ENCODE measurements around the gene RUNDC3A.
A peak's percentile ranks its signal among the peaks of the same experiment; 100 is the strongest.

The RUNDC3A gene

GRCh38 chr17:44314031-44314430, 5.6 kb downstream of the RUNDC3A start:
- TF ChIP-seq EZH2phosphoT487 (IDR thresholded peaks at IDR 0.05; ENCODE audit: low read depth) (no peak), CTCF (IDR thresholded peaks at IDR 0.05; ENCODE audit: low read depth, low read length) (no peak)

DNA sequence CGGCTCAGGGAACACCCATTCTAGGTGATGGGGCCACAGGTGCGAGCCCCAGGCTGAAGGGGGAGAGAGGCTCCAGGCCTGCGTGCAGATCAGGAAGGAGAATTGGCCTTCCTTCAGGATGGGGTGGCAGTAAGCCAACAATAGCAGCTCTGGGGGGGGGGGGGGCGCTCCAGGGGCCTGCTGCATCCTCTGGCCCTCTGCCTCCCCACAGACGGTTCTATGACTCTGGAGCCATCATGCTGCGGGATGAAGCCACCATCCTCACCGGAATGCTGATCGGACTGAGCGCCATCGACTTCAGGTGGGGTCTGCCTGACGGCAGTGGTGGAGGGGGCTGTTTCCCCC, 6.1 kb downstream of the RUNDC3A start:
- Histone ChIP-seq H3K9me3 (ENCODE audit: insufficient read depth, low read length) (no peaks in the 10 kb centered on the region), H3K27ac (ENCODE audit: low read length) (no peak overlapping the region), H3K9ac (ENCODE audit: low read length) (no peak overlapping the region), H3K4me1 (ENCODE audit: low read length) (peaks cover 2% of the 10 kb centered on the region; the same call in 1 of the 2 replicates), H4K20me1 (ENCODE audit: insufficient read depth, low read length) (no peaks in the 10 kb centered on the region), H3K36me3 (replicated peaks; ENCODE audit: low read depth, low read length) (peaks cover 1% of the 10 kb centered on the region), H3K27me3 (ENCODE audit: low read depth, low read length) (no peaks in the 10 kb centered on the region), H3K79me2 (ENCODE audit: low read length) (no peaks in the 10 kb centered on the region), H3K4me2 (ENCODE audit: low read length) (peak overlapping the region; percentile 53), H3K4me3 (ENCODE audit: low read length) (peak overlapping the region; percentile 75), H2AFZ (ENCODE audit: low read depth, low read length) (no peak overlapping the region)
- TF ChIP-seq CTCF (IDR thresholded peaks at IDR 0.05; ENCODE audit: low read depth, low read length) (no peak), EZH2phosphoT487 (IDR thresholded peaks at IDR 0.05; ENCODE audit: low read depth) (no peak)

More at GRCh38 chr17:44314031-44314430, 5.6 kb downstream of the RUNDC3A start:
- Histone ChIP-seq H3K4me2 (ENCODE audit: low read length) (no peak overlapping the region), H3K4me3 (ENCODE audit: low read length) (no peak overlapping the region), H3K9ac (ENCODE audit: low read length) (no peak overlapping the region), H3K36me3 (replicated peaks; ENCODE audit: low read depth, low read length) (no peaks in the 10 kb centered on the region), H2AFZ (ENCODE audit: low read depth, low read length) (no peak overlapping the region), H4K20me1 (ENCODE audit: insufficient read depth, low read length) (no peaks in the 10 kb centered on the region), H3K79me2 (ENCODE audit: low read length) (no peaks in the 10 kb centered on the region), H3K27me3 (ENCODE audit: low read depth, low read length) (no peaks in the 10 kb centered on the region), H3K27ac (ENCODE audit: low read length) (no peak overlapping the region), H3K4me1 (ENCODE audit: low read length) (peaks cover 7% of the 10 kb centered on the region), H3K9me3 (ENCODE audit: insufficient read depth, low read length) (no peaks in the 10 kb centered on the region)

- H3K27me3 ChIP-seq (ENCODE audit: low read depth, low read length), result no peaks in the 10 kb centered on the region
- no peaks in the 10 kb centered on the region for H4K20me1 ChIP-seq (ENCODE audit: insufficient read depth, low read length)
- H3K4me2 ChIP-seq (ENCODE audit: low read length), result peak overlapping the region; percentile 53
- H3K4me3 ChIP-seq (ENCODE audit: low read length), result peak overlapping the region; percentile 75
- no peaks in the 10 kb centered on the region for H3K4me1 ChIP-seq (ENCODE audit: low read length)
- H3K27ac ChIP-seq (ENCODE audit: low read length), result no peak overlapping the region
- no peaks in the 10 kb centered on the region for H3K9me3 ChIP-seq (ENCODE audit: insufficient read depth, low read length)
- no peaks in the 10 kb centered on the region for H3K79me2 ChIP-seq (ENCODE audit: low read length)
- no peak for TF ChIP-seq EZH2phosphoT487 (IDR thresholded peaks at IDR 0.05; ENCODE audit: low read depth)
- no peak for TF ChIP-seq CTCF (IDR thresholded peaks at IDR 0.05; ENCODE audit: low read depth, low read length)
- H2AFZ ChIP-seq (ENCODE audit: low read depth, low read length), result no peak overlapping the region
- peak overlapping the region; percentile 20; the same call in 1 of the 2 replicates for H3K9ac ChIP-seq (ENCODE audit: low read length)
- peaks cover 6% of the 10 kb centered on the region for H3K36me3 ChIP-seq (replicated peaks; ENCODE audit: low read depth, low read length)
These were observed 6.7 kb downstream of the RUNDC3A start for GRCh38 chr17:44314869-44315661.

DNA sequence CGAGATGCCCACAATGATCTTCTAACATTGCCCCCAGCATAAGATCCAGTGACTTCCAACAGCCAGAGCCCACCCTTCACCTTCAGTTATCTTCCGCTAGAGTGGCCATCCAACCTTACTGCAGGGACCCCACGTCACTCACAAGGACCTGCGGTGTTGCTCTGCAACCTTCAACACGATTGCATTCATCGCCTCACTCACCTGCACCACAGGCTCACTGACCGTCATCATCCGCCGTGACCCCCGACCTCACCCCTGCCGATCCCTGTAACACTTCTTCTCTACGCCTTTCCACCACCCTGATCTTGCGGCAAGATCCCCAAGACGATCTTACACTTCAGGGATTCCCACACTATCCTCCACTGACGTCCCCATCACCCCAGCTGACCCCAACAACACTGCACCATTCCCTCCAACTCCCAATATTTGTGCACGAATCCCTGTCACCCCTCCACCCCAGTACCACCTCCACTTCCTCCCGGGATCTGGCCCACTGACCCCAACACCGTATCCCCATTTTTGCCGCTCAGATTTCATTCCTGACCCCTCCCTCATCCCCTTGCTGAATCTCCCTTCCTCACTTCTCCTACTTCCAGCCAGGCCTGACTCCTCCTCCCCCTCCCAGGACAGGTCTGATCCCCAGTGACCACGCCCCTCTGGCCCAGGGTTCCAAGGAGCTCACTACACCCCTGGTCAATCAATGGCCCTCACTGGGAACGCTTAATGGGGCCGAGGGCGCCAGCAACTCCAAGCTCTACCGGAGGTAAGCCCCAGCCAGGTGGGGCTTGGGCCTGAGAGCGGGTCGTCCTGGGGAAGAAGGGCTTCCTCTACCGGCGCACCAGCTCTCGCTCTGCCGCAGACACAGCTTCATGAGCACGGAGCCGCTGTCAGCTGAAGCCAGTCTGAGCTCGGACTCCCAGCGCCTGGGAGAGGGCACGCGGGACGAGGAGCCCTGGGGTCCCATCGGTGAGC, 7.6 kb downstream of the RUNDC3A start:
- H4K20me1 ChIP-seq (ENCODE audit: insufficient read depth, low read length), result no peaks in the 10 kb centered on the region
- peak overlapping the region; percentile 36 for H3K4me2 ChIP-seq (ENCODE audit: low read length)
- no peaks in the 10 kb centered on the region for H3K79me2 ChIP-seq (ENCODE audit: low read length)
- no peaks in the 10 kb centered on the region for H3K4me1 ChIP-seq (ENCODE audit: low read length)
- TF ChIP-seq EZH2phosphoT487 (IDR thresholded peaks at IDR 0.05; ENCODE audit: low read depth) (no peak), CTCF (IDR thresholded peaks at IDR 0.05; ENCODE audit: low read depth, low read length) (no peak)
- H3K9ac ChIP-seq (ENCODE audit: low read length), result no peak overlapping the region
- no peaks in the 10 kb centered on the region for H3K27me3 ChIP-seq (ENCODE audit: low read depth, low read length)
- H3K4me3 ChIP-seq (ENCODE audit: low read length), result peak overlapping the region; percentile 75
- H3K9me3 ChIP-seq (ENCODE audit: insufficient read depth, low read length), result no peaks in the 10 kb centered on the region
- H3K36me3 ChIP-seq (replicated peaks; ENCODE audit: low read depth, low read length), result peaks cover 13% of the 10 kb centered on the region
- H2AFZ ChIP-seq (ENCODE audit: low read depth, low read length), result no peak overlapping the region
- no peak overlapping the region for H3K27ac ChIP-seq (ENCODE audit: low read length)

All from OCI-LY3 (cell line).